HTR-8/SVneo (cell line): ENCODE measurements around the gene PEAK1.
"Not testable (repeated sequence)": the region's sequence is repeated elsewhere in the genome, so short reads cannot be mapped to it uniquely, and the experiment has no call there.

ENCODE experiments used
- DNase-seq: peaks from one replicate; pipeline ENCODE4 v3.0.0; 2011; ENCODE audit warnings: low spot score, mixed read lengths; ENCODE audit not compliant: insufficient read length
- FAIRE-seq: peaks from 2 replicates; lab custom pipeline; 2011; peaks lifted over from hg19 to GRCh38; lab: Jason Lieb, UNC

PEAK1 gene

DNA sequence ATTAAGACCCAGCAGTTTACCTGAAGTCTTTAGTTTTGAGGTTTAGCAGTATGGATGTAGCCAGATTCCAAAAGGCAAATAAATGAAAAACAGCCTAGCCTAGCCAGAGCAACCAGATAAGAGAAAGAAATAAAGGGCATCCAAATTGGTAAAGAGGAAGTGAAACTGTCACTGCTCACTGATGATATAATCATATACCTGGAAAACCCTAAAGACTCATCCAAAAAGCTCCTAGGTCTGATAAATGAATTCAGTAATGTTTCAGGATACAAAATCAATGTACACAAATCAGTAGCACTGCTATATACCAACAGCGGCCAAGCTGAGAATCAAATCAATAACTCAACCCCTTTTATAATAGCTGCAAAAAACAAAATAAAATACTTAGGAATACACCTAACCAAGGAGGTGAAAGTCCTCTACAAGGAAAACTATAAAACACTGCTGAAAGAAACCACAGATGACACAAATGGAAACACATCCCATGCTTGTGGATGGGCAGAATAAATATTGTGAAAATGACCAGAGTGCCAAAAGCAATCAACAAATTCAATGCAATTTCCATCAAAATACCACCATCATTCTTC lies 13.6 kb downstream of the PEAK1 start:
- not testable (repeated sequence) for FAIRE-seq, DNase-seq

DNA sequence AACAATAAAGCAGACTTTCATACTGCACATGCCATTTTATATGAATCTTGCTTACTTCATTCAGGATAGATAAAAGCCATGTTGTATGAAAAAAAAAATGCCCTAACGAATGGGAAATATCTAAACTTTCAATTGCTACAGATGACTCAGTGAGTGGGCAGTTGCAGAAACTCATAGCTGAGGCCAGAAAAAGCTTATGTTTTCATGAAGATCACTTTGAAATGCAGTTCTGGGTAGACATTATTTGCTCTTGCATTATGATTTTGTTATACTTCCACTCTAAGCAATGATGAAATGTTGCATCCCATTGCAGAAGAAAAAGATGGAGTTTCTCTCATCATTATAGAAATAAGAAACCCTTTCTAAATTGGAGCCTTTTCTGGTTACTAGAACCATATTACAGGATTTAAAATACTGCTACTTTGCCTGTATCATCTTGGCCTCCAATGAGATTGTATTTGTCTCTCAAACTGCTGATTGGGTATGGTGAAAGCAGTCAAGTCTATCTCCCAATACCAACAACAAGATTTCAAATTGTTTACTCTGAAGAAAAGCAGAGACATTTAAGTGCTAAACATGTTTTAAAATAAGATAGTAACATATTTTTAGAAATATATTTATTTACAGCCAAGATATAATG lies 17.0 kb downstream of the PEAK1 start:
- FAIRE-seq (no peak), DNase-seq (no peak)

- FAIRE-seq (no peak), DNase-seq (no peak)
These were observed 19.6 kb downstream of the PEAK1 start for GRCh38 chr15:77400258-77400657.

DNA sequence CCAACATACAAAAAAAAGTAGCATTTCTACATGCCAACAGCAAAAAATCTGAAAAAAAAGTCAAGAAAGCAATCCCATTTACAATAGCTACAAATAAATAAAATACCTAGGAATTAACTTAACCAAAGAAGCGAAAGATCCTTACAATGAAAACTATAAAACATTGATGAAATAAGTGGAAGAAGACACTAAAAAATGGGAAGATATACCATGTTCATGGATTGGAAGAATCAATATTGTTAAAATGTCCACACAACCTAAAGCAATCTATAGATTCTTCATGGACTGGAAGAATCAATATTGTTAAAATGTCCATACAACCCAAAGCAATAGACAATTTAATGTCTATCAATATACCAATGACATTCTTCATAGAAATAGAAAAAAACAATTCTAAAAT lies 21.0 kb downstream of the PEAK1 start:
- FAIRE-seq: no peak
- DNase-seq: no peak

GRCh38 chr15:77396692-77397091 lies 23.2 kb downstream of the PEAK1 start:
- FAIRE-seq (no peak), DNase-seq (no peak)

- no peak for DNase-seq
- FAIRE-seq: no peak
These were observed 24.7 kb downstream of the PEAK1 start for GRCh38 chr15:77395013-77395774.

- FAIRE-seq (no peak), DNase-seq (no peak)
These were observed 26.4 kb downstream of the PEAK1 start for GRCh38 chr15:77393471-77393840.

- DNase-seq: no peak
- no peak for FAIRE-seq
These were observed 27.0 kb downstream of the PEAK1 start for GRCh38 chr15:77392762-77393470.

DNA sequence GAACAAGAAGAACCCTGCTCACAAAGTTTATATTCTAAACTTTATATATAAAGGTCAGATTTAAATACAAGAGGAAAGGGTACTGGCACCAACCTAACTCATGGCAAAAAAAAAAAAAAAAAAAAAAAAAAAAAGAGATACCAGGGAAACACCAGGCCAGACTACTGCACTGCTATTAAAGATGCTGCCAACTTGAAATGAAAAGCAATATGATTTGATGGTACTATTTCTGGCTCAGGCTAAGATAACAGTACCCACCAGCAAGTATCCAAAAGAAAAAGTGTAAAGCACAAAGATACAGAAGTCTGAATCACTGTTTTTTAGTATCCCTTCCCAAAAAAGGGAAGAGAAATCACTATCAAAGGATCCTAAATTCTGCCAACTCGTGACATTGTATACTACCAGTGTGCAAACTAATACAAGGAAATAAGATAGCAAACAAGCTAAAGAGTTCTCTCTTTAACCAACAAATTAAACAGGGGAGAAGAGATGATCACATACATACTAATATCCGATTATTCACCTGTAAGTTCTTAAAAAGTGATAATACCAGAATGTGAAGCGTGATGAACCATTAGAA lies 28.4 kb downstream of the PEAK1 start:
- FAIRE-seq (no peak), DNase-seq (no peak)

DNA sequence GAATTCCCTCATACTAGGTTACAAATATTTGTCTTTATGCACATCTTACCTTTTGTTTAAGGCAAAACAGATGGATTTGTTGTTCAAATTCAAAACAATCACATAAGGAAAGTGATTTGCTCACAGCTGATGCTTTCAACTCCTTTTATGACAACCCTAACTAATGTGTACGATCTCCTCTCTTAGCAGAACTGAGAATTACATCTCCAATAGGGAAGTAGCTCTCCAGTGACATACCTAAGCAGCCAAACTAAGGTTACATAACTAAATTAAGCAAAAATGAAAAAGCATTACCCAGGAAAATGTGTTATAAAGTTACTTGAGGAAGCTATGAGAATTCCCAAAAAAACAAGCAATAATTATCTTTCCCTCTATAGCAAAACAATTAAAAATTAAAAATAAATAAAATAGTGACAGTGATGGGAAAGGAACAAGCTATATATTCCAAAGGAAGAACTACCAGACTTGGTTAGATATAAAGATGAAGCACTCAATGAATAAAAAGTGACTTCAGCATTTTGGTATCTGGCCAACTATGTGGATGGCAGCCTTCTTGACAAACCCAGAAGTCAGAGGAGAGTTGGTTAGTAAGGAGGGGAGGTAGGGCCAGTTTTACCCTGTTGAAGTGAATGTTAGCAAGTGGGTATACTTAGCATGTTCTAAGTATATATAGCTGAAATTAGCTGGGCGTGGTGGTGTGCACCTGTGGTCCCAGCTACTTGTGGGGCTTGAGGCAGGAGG lies 32.4 kb downstream of the PEAK1 start:
- FAIRE-seq: no peak
- DNase-seq: no peak

DNA sequence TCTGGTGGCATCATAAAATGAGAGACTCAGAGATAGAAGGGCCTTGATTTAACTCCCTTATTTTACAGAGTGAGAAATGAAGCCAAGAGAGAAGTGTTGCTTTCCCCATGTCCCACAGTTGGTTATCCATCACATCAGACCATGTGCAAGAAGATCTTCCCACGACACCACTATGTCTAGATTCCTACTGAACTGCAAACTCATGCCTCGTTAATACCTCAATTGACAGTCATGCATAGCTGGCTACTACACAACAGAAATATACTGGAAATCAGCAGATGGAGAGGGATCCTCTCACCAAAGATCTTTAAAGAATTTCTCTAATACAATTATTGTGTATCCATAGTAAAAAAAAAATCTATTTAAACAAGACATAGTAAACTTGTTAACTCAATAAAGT lies 33.3 kb downstream of the PEAK1 start:
- FAIRE-seq: no peak
- no peak for DNase-seq

DNA sequence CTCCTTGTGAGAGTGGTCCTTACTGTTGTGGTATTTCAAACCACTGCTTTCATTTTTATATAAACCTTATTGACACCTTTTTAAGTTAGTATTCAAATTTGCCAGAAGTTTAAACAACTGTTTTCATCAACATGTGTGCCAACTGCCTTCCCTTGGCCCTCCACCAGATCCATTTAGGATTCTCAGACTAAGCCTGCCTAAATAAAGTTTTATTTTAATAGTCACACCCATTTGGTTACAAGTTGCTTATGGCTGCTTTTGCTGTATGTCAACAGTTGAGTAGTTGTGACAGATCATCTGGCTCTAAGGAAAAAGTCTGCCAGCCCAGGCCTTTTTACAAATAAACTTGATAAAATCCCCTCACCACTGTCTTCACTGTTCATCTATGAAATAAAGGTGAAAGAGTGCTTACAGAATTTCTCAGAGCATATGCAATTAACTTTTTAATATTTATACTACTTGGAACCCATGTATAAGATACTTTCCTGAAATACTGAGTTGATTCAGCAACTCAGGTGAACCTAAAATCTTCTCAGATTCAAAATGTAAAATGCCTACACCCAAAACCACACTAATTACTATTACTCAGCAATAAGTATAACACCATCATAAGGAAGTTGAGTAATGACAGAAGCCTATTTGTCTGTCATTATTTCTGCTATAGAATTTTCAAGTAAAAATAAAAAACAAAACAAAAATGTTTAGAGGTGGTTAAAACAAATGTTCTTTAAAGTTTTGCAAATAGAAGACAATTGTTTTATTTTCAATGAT lies 35.1 kb downstream of the PEAK1 start:
- FAIRE-seq (no peak), DNase-seq (no peak)

GRCh38 chr15:77384086-77384485 lies 35.8 kb downstream of the PEAK1 start:
- FAIRE-seq: no peak
- DNase-seq: no peak

DNA sequence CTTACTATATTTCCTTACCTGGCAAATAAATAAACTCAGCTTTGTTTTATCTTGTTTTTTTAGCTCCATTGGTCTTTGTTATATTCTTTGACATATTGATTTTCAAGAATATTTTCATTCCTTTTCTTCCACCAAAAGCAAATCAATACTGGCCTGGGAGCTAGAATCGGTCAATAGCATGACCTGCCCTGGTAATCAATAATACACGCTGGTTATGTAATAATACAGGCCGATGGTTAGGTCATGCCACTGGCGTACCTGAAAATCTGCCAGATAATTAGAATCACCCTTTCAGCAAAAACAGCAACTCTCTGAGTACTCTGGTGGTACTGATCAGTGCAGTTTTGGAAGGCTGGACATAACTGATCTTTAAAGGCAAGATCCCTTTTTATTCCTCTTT lies 39.9 kb downstream of the PEAK1 start:
- DNase-seq: no peak
- no peak for FAIRE-seq

GRCh38 chr15:77376770-77377169 lies 43.1 kb downstream of the PEAK1 start:
- DNase-seq (no peak), FAIRE-seq (no peak)

- DNase-seq (no peak), FAIRE-seq (no peak)
These were observed 44.8 kb downstream of the PEAK1 start for GRCh38 chr15:77375133-77375532.

GRCh38 chr15:77373441-77373840 lies 46.5 kb downstream of the PEAK1 start:
- FAIRE-seq: no peak

DNA sequence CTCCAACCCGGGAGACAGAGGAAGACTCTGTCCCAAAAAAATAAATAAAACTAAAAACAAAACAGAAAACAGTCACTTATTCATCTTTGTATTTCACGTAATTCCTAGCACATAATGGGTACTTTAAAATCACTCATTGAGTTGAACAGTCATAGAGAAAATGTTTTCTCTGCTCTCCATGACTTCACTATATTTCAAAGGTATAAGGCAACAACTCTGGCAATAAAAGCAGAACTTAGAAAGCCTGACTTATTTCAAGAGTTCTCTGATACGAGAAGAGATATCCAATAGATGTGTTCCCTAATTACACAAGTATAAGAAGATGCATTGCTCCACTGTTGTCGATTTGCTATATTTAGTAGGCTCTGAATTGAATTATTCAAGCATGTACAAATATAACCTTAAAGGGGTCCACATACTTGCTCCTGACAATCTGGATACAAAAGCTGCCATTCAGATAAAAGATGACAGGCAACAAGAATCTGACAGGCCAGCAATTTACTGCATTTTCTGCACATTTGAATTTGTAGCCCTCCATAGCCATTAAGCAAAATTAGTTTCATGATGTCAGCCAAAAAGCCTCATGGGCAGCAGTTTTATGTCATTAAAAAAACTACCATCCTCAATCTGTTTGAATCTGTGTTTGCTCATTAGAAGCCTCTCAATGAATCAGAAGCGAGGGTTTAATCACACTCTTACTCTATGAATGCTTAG lies 47.9 kb downstream of the PEAK1 start:
- no peak for DNase-seq
- no peak for FAIRE-seq

More at GRCh38 chr15:77373441-77373840, 46.5 kb downstream of the PEAK1 start:
- no peak for DNase-seq

GRCh38 chr15:77370580-77370979 lies 49.3 kb downstream of the PEAK1 start:
- FAIRE-seq: no peak
- DNase-seq: no peak
